Psoas muscle (tissue), 8 donors: ENCODE measurements around the gene ZNF598. TPM values are rescaled to one million over a fixed set of nuclear protein-coding genes. Genes with fewer than 3 reads are reported as not detected.

Experiments used
- ATAC-seq, 4 donors: fragments of 200-7000 bp; cut with Tn5 transposase; one replicate each; pipeline ENCODE4 v1.9.1; 2020; ENCODE audit warnings: moderate library complexity in 3 of 4, mild to moderate bottlenecking in 2 of 4
- DNase-seq, 2 donors: peaks; one replicate each; pipeline ENCODE4 v3.0.0-alpha.2; 2020
- H3K27ac ChIP-seq: fragments of 200-600 bp; one replicate; pipeline ENCODE4 v1.8.0; 2022
- H3K27me3 ChIP-seq, 3 donors: fragments of 200-600 bp in 1 of 3; one replicate each; pipeline versions ENCODE4 v1.6.1 to v1.8.0; 2013 to 2022; ENCODE audit warnings: low read length in 2 of 3, mild to moderate bottlenecking in 2 of 3, moderate library complexity in 1 of 3; ENCODE audit not compliant: insufficient read depth in 3 of 3
- H3K36me3 ChIP-seq, 2 donors: fragments of 200-600 bp in 1 of 2; one replicate each; pipeline versions ENCODE4 v1.6.1 to v1.8.0; 2013 to 2022; ENCODE audit warnings: low read depth in 1 of 2, mild to moderate bottlenecking in 1 of 2, moderate library complexity in 1 of 2; ENCODE audit not compliant: insufficient read depth in 1 of 2
- H3K4me1 ChIP-seq: fragments of 200-600 bp; one replicate; pipeline ENCODE4 v1.8.0; 2022
- H3K4me3 ChIP-seq: fragments of 200-600 bp; one replicate; pipeline ENCODE4 v1.8.0; 2022; ENCODE audit warnings: mild to moderate bottlenecking
- H3K9me3 ChIP-seq: fragments of 200-600 bp; one replicate; pipeline ENCODE4 v1.8.0; 2022
- CTCF ChIP-seq: fragments of 200-600 bp; IDR thresholded peaks from one replicate; pipeline ENCODE4 v1.8.0; 2022; ENCODE audit warnings: antibody characterized with exemption
- WGBS, 3 donors: extraction: QIAGEN DNeasy Blood & Tissue Kit; methylation state at CpG; one replicate each; pipeline versions ENCODE4 v1.1.6 to v1.1.7; 2013; 5-methylcytosine and 5-hydroxymethylcytosine counted together
- intact Hi-C, 2 donors: fragments of 100-400 bp; cut with DNase I; formaldehyde crosslinking; loops; one replicate each; pipeline versions ENCODE4 v1.11.0 to v1.14.2; 2022
- polyA plus RNA-seq, 3 donors: library from polyadenylated mRNA; stranded (reverse); fragments of 200-250 nt; gene quantifications; one replicate each; pipeline ENCODE4 v1.2.3, GENCODE V29; 2013
- total RNA-seq, 4 donors: library from RNA; stranded (reverse); fragmentation: NEBNext Ultra II Directional in 2 of 4; extraction: Animal tissue kit (Norgen Biotek cat#: 25700) in 2 of 4; gene quantifications; one replicate each; pipeline versions ENCODE4 v1.2.1 to v1.2.4, GENCODE V29; 2021 to 2023
- donor health status: healthy with polysubstance abuse.
- donor health status: DM: no; HTN: no; CAD: no; lungs with moderate emphysema.
- donor health status: Bipolar disorder and iron deficiency.
- donor health status: healthy.
- donor health status: DM: yes; HTN: yes; CAD: no.
- donor health status: DM: no; HTN: no; CAD: no.
- donor health status: DM: no; HTN: no; CAD: no.
- donor health status: DM: yes; HTN: yes; CAD: no.

The ZNF598 gene
- total and polyA plus RNA-seq, 7 donors: 27.4 to 58.8 (median 46.0) TPM

GRCh38 chr16:1982013-1982433 is 27.6 kb downstream of the ZNF598 start:
- 26 to 44% (median 36%) methylated on average over 5 of the region's 5 CpGs for WGBS, 3 donors
- no peak for TF ChIP-seq CTCF
- Histone ChIP-seq H3K27me3 (no peaks in the 10 kb centered on the region), H3K27ac (no peak overlapping the region), H3K36me3 (peaks cover 9 to 43% of the 10 kb centered on the region in 2 donors), H3K4me1 (peaks cover 32% of the 10 kb centered on the region), H3K4me3 (no peak overlapping the region), H3K9me3 (no peaks in the 10 kb centered on the region)
- DNase-seq (no peak), ATAC-seq (no peak)
- intact Hi-C loops: no loop called here

- no peak for ATAC-seq
- Histone ChIP-seq H3K27me3 (no peaks in the 10 kb centered on the region), H3K27ac (no peak within 1 kb of the TSS), H3K4me3 (no peak within 1 kb of the TSS), H3K9me3 (no peaks in the 10 kb centered on the region), H3K4me1 (peaks cover 32% of the 10 kb centered on the region), H3K36me3 (peaks cover 9 to 43% of the 10 kb centered on the region in 2 donors)
- WGBS, 3 donors: 50 to 75% (median 62%) methylated on average over 6 of the region's 6 CpGs
- DNase-seq: no peak
- TF ChIP-seq CTCF: no peak
- intact Hi-C loops: no loop called here
Measured at GRCh38 chr16:1981398-1981836, 28.2 kb downstream of the ZNF598 start, which contains the start of gene NOXO1. Gene NOXO1, minus strand, starts transcription at chr16:1981469. Its CDS starts 290 bp downstream, at chr16:1981179.

GRCh38 chr16:1980770-1981087 is 28.9 kb downstream of the ZNF598 start:
- no peak overlapping the region for H3K4me3 ChIP-seq
- no peak for TF ChIP-seq CTCF
- H3K9me3 ChIP-seq: no peaks in the 10 kb centered on the region
- peaks cover 9 to 43% of the 10 kb centered on the region in 2 donors for H3K36me3 ChIP-seq
- DNase-seq: no peak
- 32 to 38% (median 33%) methylated on average over 16 of the region's 16 CpGs for WGBS, 3 donors
- H3K27me3 ChIP-seq: no peaks in the 10 kb centered on the region
- H3K27ac ChIP-seq: no peak overlapping the region
- intact Hi-C loops: no loop called here
- H3K4me1 ChIP-seq: peaks cover 32% of the 10 kb centered on the region
- ATAC-seq: no peak

- TF ChIP-seq CTCF: no peak
- Histone ChIP-seq H3K4me3 (no peak overlapping the region), H3K27ac (no peak overlapping the region), H3K4me1 (peaks cover 29% of the 10 kb centered on the region), H3K9me3 (no peaks in the 10 kb centered on the region), H3K27me3 (no peaks in the 10 kb centered on the region), H3K36me3 (peaks cover 8 to 43% of the 10 kb centered on the region in 2 donors)
- DNase-seq (peak in 1 of 2 donors; percentile 80), ATAC-seq (peak; percentile 14 to 48 (median 43))
- intact Hi-C loops: no loop called here
- WGBS, 3 donors: 7 to 9% (median 8%) methylated on average over 49 to 53 of the region's 53 CpGs
Measured at GRCh38 chr16:1980030-1980769, 29.4 kb downstream of the ZNF598 start.
